AG04450 (cell line): ENCODE data around the gene FLYWCH1. TPM values are rescaled to one million over a fixed set of nuclear protein-coding genes. Genes with fewer than 3 reads are reported as not detected.

Experiments
- CTCF ChIA-PET: fragments of 300-600, 350-600 bp; formaldehyde crosslinking; extraction: SDS; loops from one replicate; lab custom pipeline; 2022; ENCODE audit warnings: antibody characterized with exemption, inconsistent platforms; lab: Charles Lee
- POLR2A ChIA-PET: fragments of 350-600 bp; formaldehyde crosslinking; extraction: SDS; loops from one replicate; lab custom pipeline; 2021; ENCODE audit warnings: antibody characterized with exemption, inconsistent platforms; lab: Yijun Ruan, JAX
- DNase-seq: peaks from one replicate; pipeline ENCODE4 v3.0.0-alpha.2; 2011; ENCODE audit warnings: low read depth, low spot score
- H3K27ac ChIP-seq: one replicate; pipeline ENCODE4 v1.5.1; 2012; ENCODE audit warnings: low read depth, low read length, control low read depth
- H3K27me3 ChIP-seq: one replicate; pipeline ENCODE4 v1.6.0; 2012; ENCODE audit warnings: low read length; ENCODE audit not compliant: control insufficient read depth, insufficient read depth
- H3K4me3 ChIP-seq: 2 replicates; pipeline ENCODE4 v1.5.1; 2011; ENCODE audit warnings: mild to moderate bottlenecking, low read depth, low read length, control low read depth
- H3K9me3 ChIP-seq: 2 replicates; pipeline ENCODE4 v1.5.1; 2012; ENCODE audit warnings: low read length; ENCODE audit not compliant: control insufficient read depth, insufficient read depth
- CTCF ChIP-seq: IDR thresholded peaks from 2 replicates; pipeline ENCODE4 v1.5.1; 2011; ENCODE audit warnings: low read depth, low read length, control low read depth, inconsistent platforms
- polyA plus RNA-seq: library from polyadenylated mRNA; depleted of rRNA; stranded (reverse); fragments of >200 nt; gene quantifications from 2 replicates; pipeline ENCODE4 v1.2.3, GENCODE V29; 2011

FLYWCH1 gene
- polyA plus RNA-seq, 1 experiment: 15.1 TPM

- no peak overlapping the region for H3K4me3 ChIP-seq
- no peak overlapping the region for H3K27ac ChIP-seq
- DNase-seq: no peak
- no peak for TF ChIP-seq CTCF
- peaks cover 9% of the 10 kb centered on the region for H3K9me3 ChIP-seq
- CTCF ChIA-PET: interaction anchor here (0.6 to 1.5 kb wide), 4 partner anchors 12 to 147 kb away, joined by 3 to 8 read pairs (median 4); no protein-coding TSS in a partner anchor
- POLR2A ChIA-PET: no interaction called here
- peaks cover 2% of the 10 kb centered on the region for H3K27me3 ChIP-seq
Measured at GRCh38 chr16:2879854-2880508, 31.8 kb upstream of the FLYWCH1 start.

- H3K4me3 ChIP-seq: peak overlapping the region; percentile 83
- no peak for TF ChIP-seq CTCF
- peaks cover 2% of the 10 kb centered on the region for H3K27me3 ChIP-seq
- no peak overlapping the region for H3K27ac ChIP-seq
- ChIA-PET POLR2A (interaction anchor here (1.0 to 2.4 kb wide), 6 partner anchors 14 to 200 kb away, joined by 3 to 16 read pairs (median 8); partner anchors contain the start of genes FLYWCH1 and KCTD5), CTCF (interaction anchor here (0.6 to 1.6 kb wide), 5 partner anchors 14 to 150 kb away, joined by 3 to 11 read pairs (median 4); no protein-coding TSS in a partner anchor)
- peaks cover 9% of the 10 kb centered on the region for H3K9me3 ChIP-seq
- DNase-seq: no peak
Measured at GRCh38 chr16:2881783-2882649, 29.7 kb upstream of the FLYWCH1 start.

- peak; percentile 96 for DNase-seq
- Histone ChIP-seq H3K9me3 (peaks cover 9% of the 10 kb centered on the region), H3K4me3 (peak within 1 kb of the TSS; percentile 83), H3K27ac (peak within 1 kb of the TSS; percentile 87), H3K27me3 (peaks cover 2% of the 10 kb centered on the region)
- ChIA-PET CTCF (interaction anchor here (0.6 to 1.6 kb wide), 6 partner anchors 15 to 149 kb away, joined by 3 to 11 read pairs (median 4); no protein-coding TSS in a partner anchor), POLR2A (interaction anchor here (1.0 to 2.4 kb wide), 6 partner anchors 14 to 201 kb away, joined by 3 to 16 read pairs (median 8); partner anchors contain the start of genes FLYWCH1 and KCTD5)
- TF ChIP-seq CTCF: no peak
Measured at GRCh38 chr16:2882650-2883457, 28.9 kb upstream of the FLYWCH1 start, which contains the start of gene FLYWCH2. Gene FLYWCH2 (plus strand): TSS chr16:2883215. CDS start chr16:2896450, 13,235 bp downstream.

- POLR2A ChIA-PET: interaction anchor here (0.7 to 2.4 kb wide), 5 partner anchors 15 to 42 kb away, joined by 3 to 16 read pairs (median 6); partner anchors contain the start of gene FLYWCH1
Measured at GRCh38 chr16:2883458-2883908, 28.2 kb upstream of the FLYWCH1 start.

More at GRCh38 chr16:2883458-2883908, 28.2 kb upstream of the FLYWCH1 start:
- Histone ChIP-seq H3K27ac (peak overlapping the region; percentile 57), H3K4me3 (peak overlapping the region; percentile 83), H3K27me3 (peaks cover 2% of the 10 kb centered on the region), H3K9me3 (peaks cover 9% of the 10 kb centered on the region)
- TF ChIP-seq CTCF: no peak
- CTCF ChIA-PET: interaction anchor here (0.7 to 1.3 kb wide), 2 partner anchors 36 to 137 kb away, joined by 3 to 4 read pairs; no protein-coding TSS in a partner anchor
- no peak for DNase-seq
